GM12872 (cell line): ENCODE data around the gene DALRD3.

Experiments used
- CTCF ChIP-seq: IDR thresholded peaks from 3 replicates; pipeline ENCODE4 v1.5.1; 2011; ENCODE audit warnings: low read depth, mild to moderate bottlenecking, low read length, moderate library complexity; ENCODE audit not compliant: insufficient read depth

The DALRD3 gene

GRCh38 chr3:48999085-48999858, 19.1 kb downstream of the DALRD3 start:
- no peak for TF ChIP-seq CTCF

- no peak for TF ChIP-seq CTCF
Measured at GRCh38 chr3:48997714-48998637, 20.4 kb downstream of the DALRD3 start.

GRCh38 chr3:48997102-48997635, 21.2 kb downstream of the DALRD3 start:
- TF ChIP-seq CTCF: no peak

- TF ChIP-seq CTCF: no peak
Measured at GRCh38 chr3:48996640-48997039, 21.7 kb downstream of the DALRD3 start.

GRCh38 chr3:48993834-48994233, 24.5 kb downstream of the DALRD3 start:
- no peak for TF ChIP-seq CTCF

GRCh38 chr3:48991851-48992545, 26.4 kb downstream of the DALRD3 start:
- TF ChIP-seq CTCF: no peak
